NCI-H128 (cell line): ENCODE results near the gene APMAP.
"Not testable (repeated sequence)": the region's sequence is repeated elsewhere in the genome, so short reads cannot be mapped to it uniquely, and the experiment has no call there.

Experiments used
- DNase-seq: peaks from one replicate; lab custom pipeline; 2025; ENCODE audit not compliant: unreplicated experiment; lab: John Stamatoyannopoulos, UW

The APMAP gene

GRCh38 chr20:24935140-24935539 is 57.4 kb downstream of the APMAP start:
- DNase-seq = no peak

GRCh38 chr20:24934716-24935115 is 57.8 kb downstream of the APMAP start:
- no peak for DNase-seq

DNA sequence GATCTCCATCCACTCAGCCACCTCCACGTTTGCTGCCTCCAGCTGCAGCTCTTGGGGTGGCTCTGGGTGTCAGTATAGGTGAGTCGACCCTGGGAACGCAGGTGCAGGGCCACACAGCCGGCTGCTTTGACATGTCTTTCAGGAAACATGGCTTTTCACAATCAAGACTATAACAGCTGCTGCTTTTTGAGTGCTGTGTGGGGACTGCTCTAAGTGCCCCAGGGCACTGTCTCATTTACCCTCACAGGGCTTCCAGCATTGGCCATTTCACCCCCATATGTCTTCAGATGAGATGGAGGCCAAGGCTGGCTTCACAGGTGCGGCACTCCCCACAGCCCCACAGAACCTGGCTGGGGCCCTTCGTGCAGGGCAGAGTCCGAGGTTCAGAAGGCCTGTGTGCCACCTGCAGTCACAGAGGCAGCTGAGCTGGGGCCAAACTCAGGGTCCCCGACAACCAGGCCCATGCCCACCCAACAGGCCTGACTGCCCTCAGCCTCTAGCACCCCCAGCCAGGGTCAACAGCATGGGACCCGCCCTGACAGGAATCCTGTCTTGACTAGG is 58.4 kb downstream of the APMAP start:
- DNase-seq = no peak

GRCh38 chr20:24933266-24933908 is 59.2 kb downstream of the APMAP start:
- DNase-seq = no peak

- DNase-seq = not testable (repeated sequence)
Measured at GRCh38 chr20:24931893-24932292, 60.7 kb downstream of the APMAP start.

- DNase-seq = not testable (repeated sequence)
Measured at GRCh38 chr20:24930724-24931688, 61.5 kb downstream of the APMAP start.

DNA sequence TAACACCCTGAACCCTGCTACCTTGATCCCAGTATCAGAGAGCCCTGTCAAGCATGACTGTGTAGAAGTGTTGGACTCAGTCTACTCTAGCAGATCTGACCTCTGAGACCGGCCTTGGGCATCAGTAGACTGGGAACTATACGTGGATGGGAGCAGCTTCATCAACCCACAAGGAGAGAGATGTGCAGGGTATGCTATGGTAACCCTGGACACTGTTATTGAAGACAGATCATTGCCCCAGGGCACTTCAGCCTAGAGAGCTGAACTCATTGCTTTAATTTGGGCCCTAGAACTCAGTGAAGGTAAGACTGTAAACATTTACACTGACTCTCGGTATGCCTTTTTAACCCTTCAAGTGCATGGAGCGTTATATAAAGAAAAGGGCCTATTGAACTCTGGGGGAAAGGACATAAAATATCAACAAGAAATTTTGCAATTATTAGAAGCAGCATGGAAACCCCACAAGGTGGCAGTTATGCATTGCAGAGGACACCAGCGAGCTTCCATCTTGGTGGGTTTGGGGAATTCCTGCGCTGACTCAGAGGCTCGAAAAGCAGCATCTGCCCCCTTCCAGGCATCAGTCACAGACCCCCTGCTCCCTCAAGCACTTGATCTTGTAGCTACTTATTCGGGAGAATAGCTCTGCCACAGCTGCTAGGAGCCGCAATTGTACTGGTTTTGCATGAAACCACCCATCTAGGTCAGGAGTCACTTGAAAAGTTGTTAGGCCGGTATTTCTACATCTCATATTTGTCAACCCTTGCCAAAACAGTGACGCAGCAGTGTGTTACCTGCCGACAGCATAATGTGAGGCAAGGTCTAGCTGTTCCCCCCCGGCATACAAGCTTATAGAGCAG is 62.5 kb downstream of the APMAP start:
- DNase-seq = not testable (repeated sequence)

GRCh38 chr20:24929259-24929658 is 63.3 kb downstream of the APMAP start:
- DNase-seq = not testable (repeated sequence)

DNA sequence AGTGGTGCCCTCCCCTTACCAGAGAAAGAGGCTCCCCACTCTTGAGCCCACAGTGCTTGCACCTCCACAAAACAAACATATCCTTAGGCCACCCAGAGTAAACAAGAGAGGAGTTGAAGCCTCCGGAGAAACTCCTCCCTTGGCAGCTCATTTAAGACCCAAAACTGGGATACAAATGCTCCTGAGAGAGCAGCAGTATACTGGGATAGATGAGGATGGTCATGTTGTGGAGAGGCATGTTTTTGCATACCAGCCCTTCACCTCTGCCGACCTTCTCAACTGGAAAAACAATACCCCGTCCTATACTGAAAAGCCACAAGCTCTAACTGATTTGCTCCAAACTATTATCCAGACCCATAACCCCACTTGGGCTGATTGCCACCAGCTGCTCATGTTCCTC is 71.8 kb downstream of the APMAP start:
- DNase-seq = not testable (repeated sequence)

- DNase-seq = not testable (repeated sequence)
Measured at GRCh38 chr20:24919665-24920064, 72.9 kb downstream of the APMAP start.

- DNase-seq = no peak
Measured at GRCh38 chr20:24918579-24919566, 73.7 kb downstream of the APMAP start.

DNA sequence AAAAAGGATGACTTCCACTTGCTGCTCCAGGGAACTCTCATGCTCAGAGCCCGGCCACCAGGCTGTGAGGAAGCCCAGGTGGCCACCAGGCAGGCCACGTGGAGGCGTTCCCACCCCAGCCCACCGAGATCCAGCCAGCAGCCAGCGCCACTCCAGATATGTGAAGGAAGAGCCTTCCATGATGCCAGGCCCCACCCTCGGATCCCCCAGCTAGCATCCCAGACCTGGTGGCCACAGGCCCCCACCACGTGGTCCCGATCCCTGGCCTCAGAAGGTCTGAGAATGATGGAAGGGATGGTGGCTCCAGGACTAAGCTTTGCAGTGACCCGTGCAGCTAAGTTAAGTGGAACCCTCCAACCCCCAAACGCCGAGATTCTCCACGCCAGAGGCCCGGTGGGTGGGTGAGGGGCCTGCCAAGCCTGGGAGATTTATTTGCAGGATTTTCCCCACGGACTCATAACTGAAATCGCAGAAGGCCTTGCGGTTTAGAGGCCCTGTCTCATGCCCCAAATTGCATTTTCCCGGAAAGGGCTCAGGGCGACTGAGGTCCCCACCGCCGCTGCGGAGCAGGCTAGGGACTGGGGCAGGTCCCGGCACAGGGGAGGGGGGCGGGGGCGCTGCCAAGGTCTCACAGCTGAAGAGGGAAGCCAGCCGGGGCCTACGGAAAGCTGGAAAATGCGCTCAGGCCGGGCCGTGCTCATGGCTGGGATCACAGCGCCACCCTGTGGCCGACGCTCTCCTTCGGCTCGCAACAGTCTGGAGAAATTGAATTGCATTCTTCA is 74.6 kb downstream of the APMAP start:
- peak; percentile 38 for DNase-seq

- no peak for DNase-seq
Measured at GRCh38 chr20:24917056-24917455, 75.5 kb downstream of the APMAP start.

DNA sequence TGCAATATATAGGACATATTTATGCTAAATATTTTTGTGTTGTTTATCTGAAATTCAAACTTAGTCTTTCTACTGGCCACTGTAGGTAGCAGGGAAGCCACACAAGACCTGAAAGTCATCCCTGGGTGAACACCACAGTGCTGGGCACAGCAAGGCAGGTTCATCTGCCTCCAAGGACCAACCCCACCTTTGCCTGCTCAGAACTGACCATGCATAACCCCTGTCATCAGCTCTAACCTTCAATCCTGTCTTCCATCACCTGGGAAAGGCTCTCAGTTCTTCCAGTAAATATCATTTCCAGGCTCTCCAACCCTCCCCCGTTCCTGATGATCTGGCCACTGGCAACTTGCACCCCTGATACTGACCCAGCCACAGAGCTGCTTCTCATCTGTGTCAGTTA is 76.1 kb downstream of the APMAP start:
- no peak for DNase-seq

DNA sequence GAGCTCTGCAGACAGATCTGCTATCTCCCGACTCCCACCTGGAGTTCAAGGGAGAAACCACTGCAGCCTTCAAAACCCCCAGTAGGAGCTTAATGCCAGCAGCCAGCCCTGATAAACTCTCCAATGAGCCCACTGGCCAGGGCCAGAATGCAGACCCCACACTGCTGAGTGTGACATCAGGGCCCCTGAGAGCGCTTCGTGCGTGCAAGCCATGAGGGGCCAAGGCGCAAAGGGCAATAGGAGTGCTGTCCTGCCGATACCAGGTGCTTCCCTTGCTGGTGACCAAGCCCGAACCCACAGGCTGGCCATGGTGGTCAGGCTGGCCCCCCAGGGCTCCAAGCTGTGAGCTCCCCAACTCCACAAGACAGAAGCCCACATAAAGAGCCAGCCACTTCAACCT is 76.7 kb downstream of the APMAP start:
- DNase-seq = no peak

DNA sequence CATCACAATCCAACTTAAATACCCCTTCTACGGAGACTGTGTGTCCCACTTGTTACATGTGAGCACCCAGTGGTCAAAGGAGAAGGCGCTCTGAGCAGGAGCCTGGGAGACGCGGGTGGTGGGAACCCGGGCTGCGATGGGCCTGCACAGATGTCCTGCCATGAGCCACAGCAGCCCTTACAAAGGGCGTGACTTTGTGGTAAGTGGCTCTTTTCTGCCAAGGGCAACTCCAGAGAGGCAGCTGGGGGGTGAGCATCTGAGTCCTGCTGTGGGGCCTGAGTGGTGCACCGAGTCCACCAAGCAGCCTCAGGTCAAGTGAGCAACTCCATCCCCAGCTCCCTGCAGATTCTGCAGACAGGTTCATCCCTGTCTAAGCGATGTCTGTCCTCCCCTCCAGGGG is 77.1 kb downstream of the APMAP start:
- DNase-seq = no peak

DNA sequence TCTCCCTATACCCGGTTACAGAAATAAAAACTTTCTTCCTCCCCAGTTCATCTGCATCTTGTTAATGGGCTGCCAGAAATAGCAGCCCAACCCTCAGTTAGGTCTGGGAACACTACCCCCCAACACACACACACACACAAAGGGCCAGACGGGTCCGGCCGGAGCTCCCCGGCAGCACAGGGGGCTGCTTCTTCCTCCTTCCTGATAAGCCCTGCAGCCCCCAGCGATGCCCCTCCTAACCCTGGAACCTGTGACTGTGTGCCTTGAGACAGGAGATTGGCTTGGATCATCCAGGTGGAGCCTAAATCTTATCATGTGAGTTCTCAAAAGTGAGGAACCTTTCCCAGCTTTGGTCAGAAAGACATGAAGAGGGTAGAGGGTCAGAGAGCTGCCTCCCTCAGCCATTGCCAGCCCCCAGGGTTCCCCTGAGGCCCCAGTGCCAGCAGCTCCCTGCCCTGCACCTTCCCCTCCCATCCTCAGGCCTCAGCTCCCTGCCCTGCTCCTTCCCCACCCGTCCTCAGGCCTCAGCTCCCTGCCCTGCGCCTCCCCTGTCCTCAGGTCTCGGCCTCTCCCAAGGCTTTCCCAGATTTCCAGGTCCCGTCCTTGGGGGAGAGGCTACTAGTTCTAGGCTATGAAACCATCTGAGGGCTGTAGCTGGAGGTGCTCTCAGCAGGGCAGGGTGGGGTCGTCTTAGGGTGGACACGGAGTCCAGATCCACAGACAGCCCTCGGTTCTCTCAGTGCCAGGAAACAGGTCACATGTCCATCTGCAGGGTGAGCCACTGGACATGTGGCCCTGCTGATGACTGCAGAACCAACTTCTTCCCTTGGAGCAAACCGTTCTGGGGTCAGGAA is 77.9 kb downstream of the APMAP start:
- no peak for DNase-seq

- no peak for DNase-seq
Measured at GRCh38 chr20:24913076-24913628, 79.4 kb downstream of the APMAP start.
